Nephron (organoid): Measurements from ENCODE around the gene PYCR2.

Experiments used
- H3K27ac Mint-ChIP-seq, 3 experiments: 2 replicates each; pipeline ENCODE4 v1.8.0; 2020; ENCODE audit warnings: mixed read lengths in 3 of 3, mild to moderate bottlenecking in 2 of 3, moderate library complexity in 1 of 3
- H3K27me3 Mint-ChIP-seq: 2 replicates; pipeline ENCODE4 v1.8.0; 2021; ENCODE audit warnings: low read depth, mild to moderate bottlenecking, moderate library complexity, mixed read lengths
- H3K36me3 Mint-ChIP-seq: 2 replicates; pipeline ENCODE4 v1.8.0; 2020; ENCODE audit warnings: low read depth, mixed read lengths
- H3K4me1 Mint-ChIP-seq: 2 replicates; pipeline ENCODE4 v1.8.0; 2020; ENCODE audit warnings: mixed read lengths
- H3K4me3 Mint-ChIP-seq, 3 experiments: 2 replicates each; pipeline ENCODE4 v1.8.0; 2020; ENCODE audit warnings: mild to moderate bottlenecking in 3 of 3, mixed read lengths in 3 of 3, moderate library complexity in 2 of 3
- H3K9me3 Mint-ChIP-seq: 2 replicates; pipeline ENCODE4 v1.8.0; 2020; ENCODE audit warnings: mixed read lengths
- TF ChIP-seq, protein P1 (sequence below), 3 experiments: fragments of 200-600 bp; sonication (generic); IDR thresholded peaks; one replicate each; pipeline ENCODE4 v1.5.0; 2021; ENCODE audit warnings: antibody characterized with exemption in 3 of 3; ENCODE audit not compliant: unreplicated experiment in 3 of 3

PYCR2 gene

DNA sequence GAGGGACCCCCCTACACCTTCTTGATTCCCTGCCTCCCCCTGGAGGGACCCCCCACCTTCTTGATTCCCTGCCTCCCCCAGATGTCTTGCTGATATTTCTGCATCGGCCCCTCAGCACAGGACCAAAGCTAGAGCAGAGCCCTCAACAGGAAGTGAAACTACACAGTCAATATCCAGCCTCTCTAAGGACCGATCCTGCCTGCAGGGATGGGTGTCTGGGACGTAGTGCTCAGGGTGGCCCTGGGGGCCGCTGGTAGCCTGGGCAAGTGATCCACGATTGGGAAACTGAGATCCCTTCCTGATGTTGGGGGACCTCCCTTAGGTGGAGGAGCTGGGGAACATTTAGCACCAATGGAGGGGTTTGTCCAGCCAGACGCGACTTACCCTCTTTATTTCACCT, 20.9 kb upstream of the PYCR2 start:
- Mint-ChIP-seq H3K27me3 (peaks cover 39% of the 10 kb centered on the region), H3K36me3 (no peaks in the 10 kb centered on the region), H3K4me1 (peaks cover 56% of the 10 kb centered on the region), H3K4me3 (no peak overlapping the region), H3K9me3 (no peaks in the 10 kb centered on the region), H3K27ac (peak overlapping the region in 2 of 3 experiments; percentile 69 to 72)
- TF ChIP-seq, protein P1, sequence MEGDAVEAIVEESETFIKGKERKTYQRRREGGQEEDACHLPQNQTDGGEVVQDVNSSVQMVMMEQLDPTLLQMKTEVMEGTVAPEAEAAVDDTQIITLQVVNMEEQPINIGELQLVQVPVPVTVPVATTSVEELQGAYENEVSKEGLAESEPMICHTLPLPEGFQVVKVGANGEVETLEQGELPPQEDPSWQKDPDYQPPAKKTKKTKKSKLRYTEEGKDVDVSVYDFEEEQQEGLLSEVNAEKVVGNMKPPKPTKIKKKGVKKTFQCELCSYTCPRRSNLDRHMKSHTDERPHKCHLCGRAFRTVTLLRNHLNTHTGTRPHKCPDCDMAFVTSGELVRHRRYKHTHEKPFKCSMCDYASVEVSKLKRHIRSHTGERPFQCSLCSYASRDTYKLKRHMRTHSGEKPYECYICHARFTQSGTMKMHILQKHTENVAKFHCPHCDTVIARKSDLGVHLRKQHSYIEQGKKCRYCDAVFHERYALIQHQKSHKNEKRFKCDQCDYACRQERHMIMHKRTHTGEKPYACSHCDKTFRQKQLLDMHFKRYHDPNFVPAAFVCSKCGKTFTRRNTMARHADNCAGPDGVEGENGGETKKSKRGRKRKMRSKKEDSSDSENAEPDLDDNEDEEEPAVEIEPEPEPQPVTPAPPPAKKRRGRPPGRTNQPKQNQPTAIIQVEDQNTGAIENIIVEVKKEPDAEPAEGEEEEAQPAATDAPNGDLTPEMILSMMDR (IDR thresholded peaks at IDR 0.05; ENCODE audit: unreplicated experiment in 3 of 3), result no peak

DNA sequence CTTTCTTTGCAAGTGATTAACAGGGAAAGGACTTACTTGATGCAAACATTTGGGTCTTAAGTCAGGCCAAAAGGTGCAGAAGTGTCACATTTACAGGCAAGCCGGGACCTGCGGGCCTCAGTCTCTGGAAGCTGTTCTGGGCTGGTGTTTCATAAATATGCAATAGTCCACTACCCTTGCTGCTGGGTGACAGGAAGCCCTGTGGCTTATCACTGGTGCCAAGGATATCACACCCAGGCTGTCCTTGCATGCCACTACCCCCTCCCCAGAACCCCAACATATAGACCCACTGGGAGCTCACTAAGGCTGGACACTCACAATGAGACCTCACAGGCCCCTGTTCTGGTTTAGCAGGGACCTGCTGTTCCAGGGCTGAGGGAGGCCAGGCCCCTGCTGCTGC, 20.3 kb upstream of the PYCR2 start:
- Mint-ChIP-seq H3K27ac (peak overlapping the region in 1 of 3 experiments; percentile 72), H3K36me3 (no peaks in the 10 kb centered on the region), H3K9me3 (no peaks in the 10 kb centered on the region), H3K27me3 (peaks cover 40% of the 10 kb centered on the region), H3K4me3 (no peak overlapping the region), H3K4me1 (peaks cover 56% of the 10 kb centered on the region)
- TF ChIP-seq, protein P1 (IDR thresholded peaks at IDR 0.05; ENCODE audit: unreplicated experiment in 3 of 3), result no peak

DNA sequence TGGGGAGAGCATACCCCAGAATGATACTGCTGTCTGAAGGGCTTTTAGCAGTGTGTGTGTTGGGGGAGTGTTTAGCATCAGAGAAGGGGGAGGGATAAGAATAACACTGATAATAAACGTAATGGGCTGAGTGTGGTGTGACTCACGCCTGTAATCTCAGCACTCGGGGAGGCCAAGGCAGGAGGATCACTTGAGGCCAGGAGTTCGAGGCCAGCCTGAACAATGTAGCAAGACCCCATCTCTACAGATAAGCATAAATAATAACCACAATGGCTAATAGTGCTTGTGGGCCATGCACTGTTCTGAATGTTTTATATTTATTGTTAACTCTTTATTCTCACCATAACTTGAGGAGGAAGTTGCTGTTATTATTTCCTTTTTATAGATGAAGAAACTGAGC, 19.5 kb upstream of the PYCR2 start:
- Mint-ChIP-seq H3K9me3 (no peaks in the 10 kb centered on the region), H3K36me3 (no peaks in the 10 kb centered on the region), H3K27me3 (peaks cover 33% of the 10 kb centered on the region), H3K4me1 (peaks cover 48% of the 10 kb centered on the region), H3K27ac (peak overlapping the region; percentile 37 to 61 (median 53)), H3K4me3 (no peak overlapping the region)
- TF ChIP-seq, protein P1 (IDR thresholded peaks at IDR 0.05; ENCODE audit: unreplicated experiment in 3 of 3), result no peak

DNA sequence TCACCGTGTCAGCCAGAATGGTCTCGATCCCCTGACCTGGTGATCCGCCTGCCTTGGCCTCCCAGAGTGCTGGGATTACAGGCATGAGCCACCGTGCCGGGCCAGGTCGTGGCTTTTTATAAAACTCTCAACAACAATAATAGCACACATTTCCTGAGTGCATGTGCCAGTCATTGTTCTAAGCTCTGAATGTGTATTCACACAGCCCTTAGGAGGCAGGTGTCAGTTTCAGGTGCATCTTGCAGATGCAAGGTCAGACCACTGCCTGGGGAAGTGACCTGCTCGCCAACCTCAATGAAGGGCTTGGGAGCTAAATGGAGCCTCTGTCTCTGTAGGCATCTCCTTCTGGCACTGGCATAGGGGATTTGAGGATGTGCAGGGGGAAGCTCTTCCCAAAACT, 18.5 kb upstream of the PYCR2 start:
- peaks cover 28% of the 10 kb centered on the region for H3K27me3 Mint-ChIP-seq
- TF ChIP-seq, protein P1 (IDR thresholded peaks at IDR 0.05; ENCODE audit: unreplicated experiment in 3 of 3), result no peak
- peaks cover 51% of the 10 kb centered on the region for H3K4me1 Mint-ChIP-seq
- H3K27ac Mint-ChIP-seq, result peak overlapping the region in 2 of 3 experiments; percentile 32 to 61
- H3K36me3 Mint-ChIP-seq, result no peaks in the 10 kb centered on the region
- H3K9me3 Mint-ChIP-seq, result no peaks in the 10 kb centered on the region
- no peak overlapping the region for H3K4me3 Mint-ChIP-seq

DNA sequence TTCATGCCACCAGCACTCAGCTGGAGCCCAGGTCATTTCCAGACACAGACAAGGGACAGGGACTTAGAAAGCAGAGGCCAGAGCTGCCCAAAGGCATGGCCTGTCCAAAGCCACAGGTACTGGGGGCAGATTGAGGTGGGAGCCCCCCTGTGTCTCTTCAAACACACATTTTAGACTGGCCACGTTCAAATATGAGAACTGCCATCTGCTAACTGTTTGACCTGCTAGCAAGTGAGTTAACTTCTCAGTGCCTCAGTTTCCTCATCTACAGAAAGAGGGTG, 17.8 kb upstream of the PYCR2 start:
- Mint-ChIP-seq H3K4me3 (peak overlapping the region in 1 of 3 experiments; percentile 31), H3K27me3 (peaks cover 24% of the 10 kb centered on the region), H3K27ac (peak overlapping the region; percentile 94 to 96 (median 96)), H3K9me3 (no peaks in the 10 kb centered on the region), H3K4me1 (peaks cover 56% of the 10 kb centered on the region), H3K36me3 (no peaks in the 10 kb centered on the region)
- TF ChIP-seq, protein P1 (IDR thresholded peaks at IDR 0.05; ENCODE audit: unreplicated experiment in 3 of 3), result no peak

DNA sequence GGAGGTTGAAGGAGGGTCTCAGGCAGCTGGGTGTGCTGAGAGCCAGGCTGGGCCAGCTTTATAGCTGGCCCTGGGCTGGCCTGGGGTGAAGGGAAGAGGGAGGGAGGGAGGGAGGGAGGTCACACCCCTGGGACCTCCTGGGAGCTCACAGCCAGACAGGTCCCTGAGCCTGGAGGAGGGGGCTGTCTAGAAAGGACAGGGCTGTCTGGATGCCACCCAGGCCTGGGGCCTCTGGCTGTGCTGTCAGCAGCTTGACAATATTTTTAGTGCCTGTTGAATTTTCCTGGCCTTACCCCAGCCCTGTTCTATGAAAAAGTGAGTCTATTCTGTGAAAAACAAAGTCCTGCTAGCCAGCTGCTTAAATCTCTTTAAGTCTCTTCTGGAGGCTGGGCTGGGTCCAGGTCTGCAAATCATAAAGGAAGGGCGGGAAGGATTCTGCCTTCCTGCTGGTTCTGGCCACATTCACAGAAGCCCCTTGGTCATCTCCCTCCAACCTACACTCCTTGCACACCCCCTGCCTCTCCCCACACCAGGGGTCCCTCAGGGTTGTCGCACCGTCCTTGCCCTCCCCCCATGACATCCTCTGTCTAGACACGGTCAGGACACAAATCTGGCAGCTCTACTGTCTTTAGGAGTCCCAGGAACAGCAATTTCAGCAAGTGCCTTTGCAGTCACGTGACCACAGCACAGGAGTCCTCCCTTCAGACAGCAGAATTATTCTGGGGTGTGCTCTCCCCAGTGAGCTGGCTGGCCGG, 17.3 kb upstream of the PYCR2 start, which contains the start of gene LEFTY2:
Gene LEFTY2 (minus strand): TSS at position 34 of the 755 bp plus-strand sequence. CDS start 80 bp downstream, outside the sequence.
- Mint-ChIP-seq H3K9me3 (no peaks in the 10 kb centered on the region), H3K27ac (peak within 1 kb of the TSS; percentile 94 to 96 (median 96)), H3K4me3 (peak within 1 kb of the TSS; percentile 31 to 41 (median 38)), H3K4me1 (peaks cover 59% of the 10 kb centered on the region), H3K36me3 (no peaks in the 10 kb centered on the region), H3K27me3 (peaks cover 24% of the 10 kb centered on the region)
- TF ChIP-seq, protein P1 (IDR thresholded peaks at IDR 0.05; ENCODE audit: unreplicated experiment in 3 of 3), result no peak
